ENCODE data around the gene RBPMS2.

DNA sequence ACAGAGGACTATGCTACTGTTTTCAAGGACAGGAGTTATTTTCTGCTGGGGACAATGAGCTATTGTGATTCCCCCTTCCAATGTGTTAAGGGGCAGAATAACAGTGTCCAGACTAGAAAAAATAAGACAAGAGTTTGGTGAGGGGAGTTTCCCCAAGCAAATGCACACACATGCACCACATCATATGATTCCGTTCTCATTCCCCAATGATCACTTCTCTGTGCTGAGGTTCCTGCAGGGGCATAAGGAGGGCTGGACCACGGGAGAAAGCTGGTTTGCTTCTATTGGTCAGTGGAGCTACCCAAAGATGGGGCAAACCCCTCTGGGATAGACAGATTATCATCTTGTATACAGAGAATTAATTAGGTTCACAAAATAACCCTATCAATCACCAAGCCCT, 80.6 kb downstream of the RBPMS2 start:
- TF ChIP-seq, protein P1, sequence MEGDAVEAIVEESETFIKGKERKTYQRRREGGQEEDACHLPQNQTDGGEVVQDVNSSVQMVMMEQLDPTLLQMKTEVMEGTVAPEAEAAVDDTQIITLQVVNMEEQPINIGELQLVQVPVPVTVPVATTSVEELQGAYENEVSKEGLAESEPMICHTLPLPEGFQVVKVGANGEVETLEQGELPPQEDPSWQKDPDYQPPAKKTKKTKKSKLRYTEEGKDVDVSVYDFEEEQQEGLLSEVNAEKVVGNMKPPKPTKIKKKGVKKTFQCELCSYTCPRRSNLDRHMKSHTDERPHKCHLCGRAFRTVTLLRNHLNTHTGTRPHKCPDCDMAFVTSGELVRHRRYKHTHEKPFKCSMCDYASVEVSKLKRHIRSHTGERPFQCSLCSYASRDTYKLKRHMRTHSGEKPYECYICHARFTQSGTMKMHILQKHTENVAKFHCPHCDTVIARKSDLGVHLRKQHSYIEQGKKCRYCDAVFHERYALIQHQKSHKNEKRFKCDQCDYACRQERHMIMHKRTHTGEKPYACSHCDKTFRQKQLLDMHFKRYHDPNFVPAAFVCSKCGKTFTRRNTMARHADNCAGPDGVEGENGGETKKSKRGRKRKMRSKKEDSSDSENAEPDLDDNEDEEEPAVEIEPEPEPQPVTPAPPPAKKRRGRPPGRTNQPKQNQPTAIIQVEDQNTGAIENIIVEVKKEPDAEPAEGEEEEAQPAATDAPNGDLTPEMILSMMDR (IDR thresholded peaks at IDR 0.05; ENCODE audit: low read depth, low read length) = no peak
- TF ChIP-seq EZH2phosphoT487 (IDR thresholded peaks at IDR 0.05; ENCODE audit: low read depth) = no peak

Data from OCI-LY3 (cell line).